NOMO-1 treated with dmso at 0.1 percent for 144 hours (cell line): ENCODE results near the gene NAP1L4.

Source experiments
- DNase-seq: peaks from one replicate; lab custom pipeline; 2025; ENCODE audit not compliant: unreplicated experiment; lab: John Stamatoyannopoulos, UW

NAP1L4 gene

GRCh38 chr11:3010521-3011275 is 18.6 kb upstream of the NAP1L4 start:
- DNase-seq, result no peak

GRCh38 chr11:3010004-3010403 is 17.9 kb upstream of the NAP1L4 start:
- no peak for DNase-seq

GRCh38 chr11:3009481-3009880 is 17.4 kb upstream of the NAP1L4 start:
- DNase-seq, result no peak

GRCh38 chr11:3008746-3009336 is 16.7 kb upstream of the NAP1L4 start:
- DNase-seq, result no peak

GRCh38 chr11:3007404-3008010 is 15.4 kb upstream of the NAP1L4 start:
- DNase-seq, result no peak

- DNase-seq, result no peak
Observed at GRCh38 chr11:3006505-3007260, 14.6 kb upstream of the NAP1L4 start.

- DNase-seq, result no peak
Observed at GRCh38 chr11:3004481-3004880, 12.4 kb upstream of the NAP1L4 start.

GRCh38 chr11:3003396-3004231 is 11.5 kb upstream of the NAP1L4 start:
- DNase-seq, result no peak

GRCh38 chr11:3002871-3003270 is 10.7 kb upstream of the NAP1L4 start:
- no peak for DNase-seq

- no peak for DNase-seq
Observed at GRCh38 chr11:3002351-3002861, 10.3 kb upstream of the NAP1L4 start.

- DNase-seq, result no peak
Observed at GRCh38 chr11:3001496-3001895, 9.4 kb upstream of the NAP1L4 start.

- DNase-seq, result no peak
Observed at GRCh38 chr11:3000032-3000961, 8.2 kb upstream of the NAP1L4 start.

- no peak for DNase-seq
Observed at GRCh38 chr11:2999464-2999998, 7.4 kb upstream of the NAP1L4 start.

GRCh38 chr11:2998073-2998850 is 6.1 kb upstream of the NAP1L4 start:
- DNase-seq, result no peak

GRCh38 chr11:2997406-2997805 is 5.3 kb upstream of the NAP1L4 start:
- no peak for DNase-seq

- DNase-seq, result no peak
Observed at GRCh38 chr11:2996976-2997375, 4.8 kb upstream of the NAP1L4 start.

- no peak for DNase-seq
Observed at GRCh38 chr11:2995893-2996554, 3.9 kb upstream of the NAP1L4 start.

- no peak for DNase-seq
Observed at GRCh38 chr11:2995031-2995561, 3.0 kb upstream of the NAP1L4 start.
